Measurements from ENCODE around the gene LSR.

The LSR gene, protein sequence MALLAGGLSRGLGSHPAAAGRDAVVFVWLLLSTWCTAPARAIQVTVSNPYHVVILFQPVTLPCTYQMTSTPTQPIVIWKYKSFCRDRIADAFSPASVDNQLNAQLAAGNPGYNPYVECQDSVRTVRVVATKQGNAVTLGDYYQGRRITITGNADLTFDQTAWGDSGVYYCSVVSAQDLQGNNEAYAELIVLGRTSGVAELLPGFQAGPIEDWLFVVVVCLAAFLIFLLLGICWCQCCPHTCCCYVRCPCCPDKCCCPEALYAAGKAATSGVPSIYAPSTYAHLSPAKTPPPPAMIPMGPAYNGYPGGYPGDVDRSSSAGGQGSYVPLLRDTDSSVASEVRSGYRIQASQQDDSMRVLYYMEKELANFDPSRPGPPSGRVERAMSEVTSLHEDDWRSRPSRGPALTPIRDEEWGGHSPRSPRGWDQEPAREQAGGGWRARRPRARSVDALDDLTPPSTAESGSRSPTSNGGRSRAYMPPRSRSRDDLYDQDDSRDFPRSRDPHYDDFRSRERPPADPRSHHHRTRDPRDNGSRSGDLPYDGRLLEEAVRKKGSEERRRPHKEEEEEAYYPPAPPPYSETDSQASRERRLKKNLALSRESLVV
- 28.4 to 36.8 (median 35.6) reads per million in 3 donors for total RNA-seq

DNA sequence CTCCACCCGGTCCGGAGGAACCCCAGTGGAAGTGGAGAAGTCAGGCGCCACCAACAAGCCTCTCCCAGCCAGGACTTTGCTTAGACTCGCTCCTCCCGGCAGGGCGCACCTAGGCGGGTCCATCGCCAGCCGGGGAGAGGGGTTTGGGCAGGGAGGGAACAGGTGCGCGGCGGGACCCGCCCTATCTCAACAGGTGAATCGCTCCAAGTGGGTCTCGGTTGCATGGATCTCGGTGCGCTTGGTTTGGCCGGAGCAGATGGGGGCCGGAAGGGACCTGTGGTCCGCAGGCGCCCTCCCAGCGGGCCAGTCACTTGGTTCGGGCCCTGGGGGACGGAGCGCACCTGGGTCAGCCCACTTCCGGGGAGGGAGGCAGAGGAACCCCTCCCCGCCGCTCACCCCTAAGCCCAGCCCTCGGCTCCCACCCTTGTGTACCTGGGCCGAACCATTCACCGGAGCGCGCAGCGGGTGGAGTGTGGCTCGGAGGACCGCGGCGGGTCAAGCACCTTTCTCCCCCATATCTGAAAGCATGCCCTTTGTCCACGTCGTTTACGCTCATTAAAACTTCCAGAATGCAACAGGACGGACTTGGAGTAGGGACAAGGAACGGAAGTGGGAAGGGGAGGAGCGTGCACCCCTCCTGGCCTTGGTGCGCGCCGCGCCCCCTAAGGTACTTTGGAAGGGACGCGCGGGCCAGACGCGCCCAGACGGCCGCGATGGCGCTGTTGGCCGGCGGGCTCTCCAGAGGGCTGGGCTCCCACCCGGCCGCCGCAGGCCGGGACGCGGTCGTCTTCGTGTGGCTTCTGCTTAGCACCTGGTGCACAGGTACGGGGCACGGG lies at the start of gene LSR:
Gene LSR, plus strand, starts transcription at position 693 of the 836 bp plus-strand sequence. Its CDS starts 21 bp downstream, at position 714.
- Histone ChIP-seq H3K9me3 (ENCODE audit: control insufficient read depth, low read length) (no peaks in the 10 kb centered on the region), H3K27ac (ENCODE audit: insufficient read depth, low read length, poor library complexity, severe bottlenecking) (peak within 1 kb of the TSS; percentile 78), H3K27me3 (replicated peaks; ENCODE audit: control insufficient read depth, insufficient read depth, low read length, poor library complexity, severe bottlenecking) (no peaks in the 10 kb centered on the region), H3K36me3 (ENCODE audit: control insufficient read depth, insufficient read depth, low read length) (peaks cover 2% of the 10 kb centered on the region), H3K4me3 (ENCODE audit: insufficient read depth, low read depth, low read length, poor library complexity, severe bottlenecking) (peak within 1 kb of the TSS; percentile 75), H3K4me1 (ENCODE audit: control insufficient read depth, insufficient read depth, low read length, poor library complexity, severe bottlenecking) (peaks cover 26% of the 10 kb centered on the region)
- peak; percentile 52 to 61 (median 54) for DNase-seq

DNA sequence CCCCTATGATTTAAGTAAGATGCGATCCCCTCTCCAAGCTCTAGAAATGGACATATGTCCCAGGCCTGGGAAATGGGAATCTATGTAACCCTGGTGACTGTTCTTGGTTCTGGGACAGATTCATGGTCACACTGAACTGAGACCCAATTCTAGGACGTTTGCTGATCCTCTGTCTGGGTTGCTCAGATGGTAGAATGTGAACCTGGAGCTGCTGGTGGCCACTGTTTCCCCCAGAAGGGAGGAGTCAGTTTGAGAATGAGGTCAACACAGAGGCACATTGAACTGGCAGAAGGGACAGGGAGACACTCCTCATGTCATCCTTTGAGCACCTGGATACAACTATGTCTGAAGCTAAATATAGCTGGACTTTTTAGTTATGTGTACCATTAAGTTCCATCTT lies 49.3 kb upstream of the LSR start:
- no peak for DNase-seq
- Histone ChIP-seq H3K4me3 (ENCODE audit: insufficient read depth, low read depth, low read length, poor library complexity, severe bottlenecking) (no peak overlapping the region), H3K27me3 (replicated peaks; ENCODE audit: control insufficient read depth, insufficient read depth, low read length, poor library complexity, severe bottlenecking) (no peaks in the 10 kb centered on the region), H3K36me3 (ENCODE audit: control insufficient read depth, insufficient read depth, low read length) (no peaks in the 10 kb centered on the region), H3K9me3 (ENCODE audit: control insufficient read depth, low read length) (no peaks in the 10 kb centered on the region), H3K27ac (ENCODE audit: insufficient read depth, low read length, poor library complexity, severe bottlenecking) (no peak overlapping the region), H3K4me1 (ENCODE audit: control insufficient read depth, insufficient read depth, low read length, poor library complexity, severe bottlenecking) (peaks cover 11% of the 10 kb centered on the region)

DNA sequence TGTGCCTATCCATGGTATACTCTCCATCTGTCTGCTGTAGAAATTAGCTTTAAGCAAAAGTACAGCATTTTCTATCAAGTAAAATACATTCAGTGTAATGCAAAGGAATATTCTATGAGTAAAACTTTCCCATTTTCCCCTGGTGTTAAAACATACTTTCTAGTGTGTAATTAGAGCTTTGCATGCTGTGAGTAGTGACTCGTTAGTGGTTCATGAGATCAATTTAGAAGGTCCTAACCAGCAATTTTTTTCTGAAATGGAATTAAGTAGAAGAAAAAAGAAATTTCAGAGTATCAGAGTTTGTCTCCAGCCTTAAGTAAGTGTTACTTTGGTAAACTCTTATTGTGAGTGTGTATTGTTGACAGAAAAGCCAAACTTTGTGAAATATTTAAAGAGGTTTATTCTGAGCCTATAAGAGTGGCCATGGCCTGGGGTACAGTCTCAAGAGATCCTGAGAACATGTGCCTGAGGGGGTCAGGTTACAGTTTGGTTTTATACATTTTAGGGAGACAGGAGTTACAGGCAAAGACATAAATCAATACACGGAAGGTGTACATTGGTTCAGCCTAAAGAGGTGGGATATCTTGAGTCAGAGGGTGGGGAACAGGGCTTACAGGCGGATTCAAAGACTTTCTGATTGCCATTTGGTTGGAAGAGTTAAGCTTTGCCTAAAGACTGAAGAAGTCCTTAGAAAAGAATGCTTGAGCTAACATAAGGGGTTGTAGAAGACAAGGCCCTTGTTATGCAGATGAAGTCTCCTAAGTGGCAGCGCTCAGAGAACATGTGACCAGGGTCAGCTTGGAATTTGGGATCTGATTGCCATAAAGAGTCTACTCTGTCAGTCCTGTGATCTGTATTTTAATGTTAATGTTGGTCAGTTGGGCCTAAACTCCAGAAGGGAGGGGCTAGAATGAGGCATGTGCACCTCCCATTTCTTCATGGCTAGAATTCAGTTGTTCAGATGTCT lies 45.8 kb upstream of the LSR start:
- no peak for DNase-seq
- Histone ChIP-seq H3K27me3 (replicated peaks; ENCODE audit: control insufficient read depth, insufficient read depth, low read length, poor library complexity, severe bottlenecking) (no peaks in the 10 kb centered on the region), H3K9me3 (ENCODE audit: control insufficient read depth, low read length) (no peaks in the 10 kb centered on the region), H3K27ac (ENCODE audit: insufficient read depth, low read length, poor library complexity, severe bottlenecking) (peak overlapping the region; percentile 3), H3K4me1 (ENCODE audit: control insufficient read depth, insufficient read depth, low read length, poor library complexity, severe bottlenecking) (peaks cover 39% of the 10 kb centered on the region), H3K4me3 (ENCODE audit: insufficient read depth, low read depth, low read length, poor library complexity, severe bottlenecking) (no peak overlapping the region), H3K36me3 (ENCODE audit: control insufficient read depth, insufficient read depth, low read length) (no peaks in the 10 kb centered on the region)

DNA sequence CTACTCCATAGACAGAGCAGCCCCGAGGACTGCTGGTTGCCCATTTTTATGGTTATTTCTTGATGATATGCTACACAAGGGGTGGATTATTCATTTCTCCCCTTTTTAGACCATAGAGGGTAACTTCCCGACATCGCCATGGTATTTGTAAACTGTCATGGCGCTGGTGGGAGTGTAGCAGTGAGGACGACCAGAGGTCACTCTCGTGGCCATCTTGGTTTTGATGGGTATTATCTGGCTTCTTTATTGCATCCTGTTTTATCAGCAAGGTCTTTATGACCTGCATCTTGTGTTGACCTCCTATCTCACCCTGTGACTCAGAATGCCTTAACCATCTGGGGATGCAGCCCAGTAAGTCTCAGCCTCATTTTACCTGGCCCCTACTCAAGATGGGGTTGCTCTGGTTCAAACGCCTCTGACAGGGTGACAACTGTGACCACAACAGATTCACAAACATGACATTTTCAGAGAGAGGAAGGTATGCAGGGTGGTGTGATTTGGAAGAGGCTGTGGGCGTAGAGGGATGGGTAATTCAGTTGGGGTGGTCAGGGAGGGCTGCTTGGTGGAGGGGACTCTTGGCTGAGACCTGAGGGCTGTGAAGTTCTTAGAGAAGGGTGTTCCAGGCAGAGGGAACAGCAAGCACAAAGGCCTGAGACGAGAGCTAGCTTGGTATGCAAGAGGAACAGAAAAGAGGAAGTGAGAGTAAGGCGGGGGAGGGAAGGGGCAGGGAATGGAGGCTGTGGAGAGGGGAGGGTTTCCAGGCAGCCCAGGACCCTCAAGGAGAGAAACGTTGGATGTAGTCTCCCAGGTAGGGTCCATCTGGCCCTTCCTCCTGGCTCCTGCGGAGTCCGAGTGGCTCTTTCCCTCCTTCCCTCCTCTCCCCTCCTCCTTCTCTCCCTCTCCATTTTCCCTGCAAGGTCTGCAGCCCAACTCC lies 43.7 kb upstream of the LSR start:
- DNase-seq: no peak
- Histone ChIP-seq H3K4me1 (ENCODE audit: control insufficient read depth, insufficient read depth, low read length, poor library complexity, severe bottlenecking) (peaks cover 39% of the 10 kb centered on the region), H3K4me3 (ENCODE audit: insufficient read depth, low read depth, low read length, poor library complexity, severe bottlenecking) (no peak overlapping the region), H3K36me3 (ENCODE audit: control insufficient read depth, insufficient read depth, low read length) (no peaks in the 10 kb centered on the region), H3K9me3 (ENCODE audit: control insufficient read depth, low read length) (no peaks in the 10 kb centered on the region), H3K27me3 (replicated peaks; ENCODE audit: control insufficient read depth, insufficient read depth, low read length, poor library complexity, severe bottlenecking) (no peaks in the 10 kb centered on the region), H3K27ac (ENCODE audit: insufficient read depth, low read length, poor library complexity, severe bottlenecking) (peak overlapping the region; percentile 84)

DNA sequence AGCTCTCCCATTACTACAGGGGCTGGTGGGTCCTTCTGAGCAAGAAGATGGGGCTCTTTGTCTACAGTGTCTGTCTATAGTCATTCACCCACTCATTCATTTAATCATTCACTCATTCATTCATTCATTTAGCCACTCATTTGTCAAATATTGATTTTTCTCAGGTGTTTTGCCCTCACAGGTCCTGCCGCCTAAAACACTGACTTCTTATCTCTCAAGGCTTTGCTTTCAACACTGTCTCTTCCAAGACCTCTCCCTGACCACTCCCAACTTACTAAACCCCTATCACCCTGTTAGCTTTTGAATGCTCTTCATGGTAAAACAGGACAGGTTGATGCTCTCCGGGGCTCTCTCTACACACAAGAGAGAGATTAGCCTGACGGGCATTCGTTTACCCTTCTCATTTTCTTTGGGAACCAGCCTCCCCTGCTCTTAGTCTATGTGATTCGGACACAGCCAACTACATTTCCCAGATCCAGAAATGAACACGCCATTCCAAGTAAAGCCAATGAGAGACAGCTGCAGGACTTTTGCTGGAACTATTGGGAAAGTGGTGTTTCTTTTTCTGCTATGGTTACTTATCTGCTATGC lies 43.0 kb upstream of the LSR start:
- Histone ChIP-seq H3K9me3 (ENCODE audit: control insufficient read depth, low read length) (no peaks in the 10 kb centered on the region), H3K36me3 (ENCODE audit: control insufficient read depth, insufficient read depth, low read length) (no peaks in the 10 kb centered on the region), H3K27ac (ENCODE audit: insufficient read depth, low read length, poor library complexity, severe bottlenecking) (peak overlapping the region; percentile 84), H3K4me1 (ENCODE audit: control insufficient read depth, insufficient read depth, low read length, poor library complexity, severe bottlenecking) (peaks cover 39% of the 10 kb centered on the region), H3K27me3 (replicated peaks; ENCODE audit: control insufficient read depth, insufficient read depth, low read length, poor library complexity, severe bottlenecking) (no peaks in the 10 kb centered on the region), H3K4me3 (ENCODE audit: insufficient read depth, low read depth, low read length, poor library complexity, severe bottlenecking) (no peak overlapping the region)
- no peak for DNase-seq

DNA sequence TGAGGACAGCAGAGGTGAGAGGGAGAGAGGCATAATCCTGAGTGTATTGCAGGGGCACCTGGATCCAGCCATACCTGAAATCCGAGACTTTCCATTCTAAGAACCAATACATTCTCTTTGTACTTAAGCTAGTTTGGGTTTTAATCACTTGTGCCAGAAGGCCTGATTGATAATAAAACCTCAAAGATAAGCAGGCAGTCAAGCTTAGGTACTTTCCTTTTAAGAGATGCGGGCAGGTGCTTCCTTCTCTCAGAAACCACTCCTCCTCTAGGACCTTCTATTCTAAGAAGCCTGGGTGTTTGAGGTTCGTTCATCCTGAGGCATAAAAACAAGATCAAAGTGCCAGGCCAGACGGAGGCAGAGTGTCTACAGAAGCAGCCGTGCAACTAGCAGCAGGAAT lies 42.4 kb upstream of the LSR start:
- Histone ChIP-seq H3K4me1 (ENCODE audit: control insufficient read depth, insufficient read depth, low read length, poor library complexity, severe bottlenecking) (peaks cover 39% of the 10 kb centered on the region), H3K27me3 (replicated peaks; ENCODE audit: control insufficient read depth, insufficient read depth, low read length, poor library complexity, severe bottlenecking) (no peaks in the 10 kb centered on the region), H3K9me3 (ENCODE audit: control insufficient read depth, low read length) (no peaks in the 10 kb centered on the region), H3K27ac (ENCODE audit: insufficient read depth, low read length, poor library complexity, severe bottlenecking) (peak overlapping the region; percentile 84), H3K4me3 (ENCODE audit: insufficient read depth, low read depth, low read length, poor library complexity, severe bottlenecking) (no peak overlapping the region), H3K36me3 (ENCODE audit: control insufficient read depth, insufficient read depth, low read length) (no peaks in the 10 kb centered on the region)
- DNase-seq: peak; percentile 55 to 71 (median 58)

DNA sequence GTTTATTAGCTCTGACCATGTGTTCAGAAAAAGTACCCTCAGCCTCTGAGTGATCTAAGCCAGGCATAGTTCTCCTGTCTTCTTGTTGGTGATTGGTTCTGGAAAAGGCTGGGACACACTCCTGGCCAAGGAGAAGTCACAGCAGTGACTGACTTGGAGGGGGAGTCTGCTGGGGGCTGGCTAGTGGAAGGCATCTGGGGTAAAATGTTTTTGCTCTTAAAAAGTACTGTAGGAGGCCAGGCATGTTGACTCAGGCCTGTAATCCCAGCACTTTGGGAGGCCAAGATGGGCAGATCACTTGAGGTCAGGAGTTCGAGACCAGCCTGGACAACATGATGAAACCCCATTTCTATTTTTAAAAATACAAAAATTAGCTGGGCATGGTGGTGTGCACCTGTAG lies 41.9 kb upstream of the LSR start:
- H3K36me3 ChIP-seq (ENCODE audit: control insufficient read depth, insufficient read depth, low read length): no peaks in the 10 kb centered on the region
- no peaks in the 10 kb centered on the region for H3K9me3 ChIP-seq (ENCODE audit: control insufficient read depth, low read length)
- DNase-seq: no peak
- no peaks in the 10 kb centered on the region for H3K27me3 ChIP-seq (replicated peaks; ENCODE audit: control insufficient read depth, insufficient read depth, low read length, poor library complexity, severe bottlenecking)
- peaks cover 39% of the 10 kb centered on the region for H3K4me1 ChIP-seq (ENCODE audit: control insufficient read depth, insufficient read depth, low read length, poor library complexity, severe bottlenecking)
- no peak overlapping the region for H3K4me3 ChIP-seq (ENCODE audit: insufficient read depth, low read depth, low read length, poor library complexity, severe bottlenecking)
- H3K27ac ChIP-seq (ENCODE audit: insufficient read depth, low read length, poor library complexity, severe bottlenecking): peak overlapping the region; percentile 84

DNA sequence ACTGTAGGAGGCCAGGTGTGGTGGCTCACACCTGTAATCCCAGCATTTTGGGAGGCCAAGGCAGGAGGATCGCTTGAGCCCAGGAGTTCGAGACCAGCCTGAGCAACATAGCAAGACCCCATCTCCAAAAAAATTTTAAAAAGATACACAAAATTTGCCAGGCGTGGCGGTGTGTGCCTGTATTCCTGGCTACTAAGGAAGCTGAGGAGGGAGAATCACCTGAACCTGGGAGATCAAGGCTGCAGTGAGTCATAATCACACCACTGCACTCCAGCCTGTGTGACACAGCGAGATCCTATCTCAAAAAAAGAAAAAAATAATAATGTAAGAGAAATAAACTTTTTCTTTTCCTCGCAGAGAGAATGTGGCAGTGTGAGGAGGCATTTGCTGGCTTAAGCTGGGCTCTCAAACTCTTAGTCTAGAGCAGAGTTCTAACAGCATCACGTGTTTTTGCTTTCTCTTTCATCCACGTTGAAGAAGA lies 41.4 kb upstream of the LSR start:
- peak; percentile 31 to 54 (median 41) for DNase-seq
- Histone ChIP-seq H3K9me3 (ENCODE audit: control insufficient read depth, low read length) (no peaks in the 10 kb centered on the region), H3K4me1 (ENCODE audit: control insufficient read depth, insufficient read depth, low read length, poor library complexity, severe bottlenecking) (peaks cover 44% of the 10 kb centered on the region), H3K4me3 (ENCODE audit: insufficient read depth, low read depth, low read length, poor library complexity, severe bottlenecking) (no peak overlapping the region), H3K27ac (ENCODE audit: insufficient read depth, low read length, poor library complexity, severe bottlenecking) (peak overlapping the region; percentile 84), H3K27me3 (replicated peaks; ENCODE audit: control insufficient read depth, insufficient read depth, low read length, poor library complexity, severe bottlenecking) (no peaks in the 10 kb centered on the region), H3K36me3 (ENCODE audit: control insufficient read depth, insufficient read depth, low read length) (no peaks in the 10 kb centered on the region)

All from effector memory CD4-positive, alpha-beta T cell (primary cell).